ENCODE results near the gene RASL11A. TPM values are rescaled to one million over a fixed set of nuclear protein-coding genes. Genes with fewer than 3 reads are reported as not detected.

RASL11A gene
- polyA plus RNA-seq, 1 of the 3 experiments (the other 2 are of a cell fraction), result 2.7 TPM

DNA sequence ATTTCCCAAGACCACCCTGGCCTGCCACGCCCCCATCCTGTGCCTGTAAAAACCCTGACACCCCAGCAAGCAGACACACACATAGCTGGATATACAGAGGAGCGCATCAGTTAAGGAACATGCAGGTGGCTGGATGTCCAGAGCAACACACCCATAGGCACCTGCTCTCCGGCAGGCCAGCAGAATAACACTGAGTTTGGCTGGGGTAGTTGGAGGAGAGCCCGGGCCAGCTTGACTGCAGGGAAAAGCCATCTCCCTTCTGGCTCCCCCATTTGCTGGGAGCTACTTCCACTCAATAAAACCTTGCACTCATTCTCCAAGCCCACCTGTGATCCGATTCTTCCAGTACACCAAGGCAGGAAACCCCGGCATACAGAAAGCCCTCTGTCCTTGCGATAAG, 8.9 kb downstream of the RASL11A start (continued):
- TF ChIP-seq, protein P1, sequence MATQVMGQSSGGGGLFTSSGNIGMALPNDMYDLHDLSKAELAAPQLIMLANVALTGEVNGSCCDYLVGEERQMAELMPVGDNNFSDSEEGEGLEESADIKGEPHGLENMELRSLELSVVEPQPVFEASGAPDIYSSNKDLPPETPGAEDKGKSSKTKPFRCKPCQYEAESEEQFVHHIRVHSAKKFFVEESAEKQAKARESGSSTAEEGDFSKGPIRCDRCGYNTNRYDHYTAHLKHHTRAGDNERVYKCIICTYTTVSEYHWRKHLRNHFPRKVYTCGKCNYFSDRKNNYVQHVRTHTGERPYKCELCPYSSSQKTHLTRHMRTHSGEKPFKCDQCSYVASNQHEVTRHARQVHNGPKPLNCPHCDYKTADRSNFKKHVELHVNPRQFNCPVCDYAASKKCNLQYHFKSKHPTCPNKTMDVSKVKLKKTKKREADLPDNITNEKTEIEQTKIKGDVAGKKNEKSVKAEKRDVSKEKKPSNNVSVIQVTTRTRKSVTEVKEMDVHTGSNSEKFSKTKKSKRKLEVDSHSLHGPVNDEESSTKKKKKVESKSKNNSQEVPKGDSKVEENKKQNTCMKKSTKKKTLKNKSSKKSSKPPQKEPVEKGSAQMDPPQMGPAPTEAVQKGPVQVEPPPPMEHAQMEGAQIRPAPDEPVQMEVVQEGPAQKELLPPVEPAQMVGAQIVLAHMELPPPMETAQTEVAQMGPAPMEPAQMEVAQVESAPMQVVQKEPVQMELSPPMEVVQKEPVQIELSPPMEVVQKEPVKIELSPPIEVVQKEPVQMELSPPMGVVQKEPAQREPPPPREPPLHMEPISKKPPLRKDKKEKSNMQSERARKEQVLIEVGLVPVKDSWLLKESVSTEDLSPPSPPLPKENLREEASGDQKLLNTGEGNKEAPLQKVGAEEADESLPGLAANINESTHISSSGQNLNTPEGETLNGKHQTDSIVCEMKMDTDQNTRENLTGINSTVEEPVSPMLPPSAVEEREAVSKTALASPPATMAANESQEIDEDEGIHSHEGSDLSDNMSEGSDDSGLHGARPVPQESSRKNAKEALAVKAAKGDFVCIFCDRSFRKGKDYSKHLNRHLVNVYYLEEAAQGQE (IDR thresholded peaks at IDR 0.05; ENCODE audit: low read depth, low read length), result no peak
- no peak for TF ChIP-seq RAD21 (IDR thresholded peaks at IDR 0.05; ENCODE audit: low read length)
- TF ChIP-seq, protein P2, sequence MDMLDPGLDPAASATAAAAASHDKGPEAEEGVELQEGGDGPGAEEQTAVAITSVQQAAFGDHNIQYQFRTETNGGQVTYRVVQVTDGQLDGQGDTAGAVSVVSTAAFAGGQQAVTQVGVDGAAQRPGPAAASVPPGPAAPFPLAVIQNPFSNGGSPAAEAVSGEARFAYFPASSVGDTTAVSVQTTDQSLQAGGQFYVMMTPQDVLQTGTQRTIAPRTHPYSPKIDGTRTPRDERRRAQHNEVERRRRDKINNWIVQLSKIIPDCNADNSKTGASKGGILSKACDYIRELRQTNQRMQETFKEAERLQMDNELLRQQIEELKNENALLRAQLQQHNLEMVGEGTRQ (IDR thresholded peaks at IDR 0.05; ENCODE audit: borderline replicate concordance, low read depth, low read length), result no peak
- no peak for TF ChIP-seq ELF1 (IDR thresholded peaks at IDR 0.05)

DNA sequence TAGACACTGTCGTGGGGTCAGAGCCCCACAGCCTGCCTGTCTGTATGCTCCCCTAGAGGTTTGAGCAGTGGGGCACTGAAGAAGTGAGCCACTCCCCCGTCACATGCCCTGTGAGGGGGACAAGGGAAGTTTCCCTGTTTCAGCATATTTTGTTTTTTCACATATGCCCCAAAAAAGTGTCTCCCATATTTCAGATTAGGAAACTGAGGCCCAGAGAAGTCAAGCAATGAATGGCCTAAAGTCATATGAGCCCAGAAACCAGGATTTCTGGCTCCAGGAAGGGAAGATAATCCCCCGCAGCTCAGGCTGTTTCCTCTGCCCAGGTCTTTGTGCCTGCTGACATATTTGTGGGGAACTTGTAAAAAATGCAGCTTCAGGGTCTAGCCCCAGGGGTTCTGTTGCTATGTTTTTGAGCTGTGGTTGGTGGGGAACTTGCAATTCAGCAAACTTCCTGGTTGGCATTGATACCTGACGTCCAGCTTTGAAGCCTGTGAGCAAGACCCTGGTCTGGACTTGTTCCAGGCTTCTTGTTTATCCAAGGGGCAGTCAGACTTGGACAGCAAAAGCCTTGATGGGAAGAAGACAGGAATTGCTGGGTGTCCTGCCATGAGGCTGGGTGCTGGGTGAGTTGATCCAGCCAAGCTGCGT, 9.5 kb downstream of the RASL11A start:
- Histone ChIP-seq H3F3A (replicated peaks; ENCODE audit: insufficient read depth) (no peaks in the 10 kb centered on the region), H3K36me3 (replicated peaks in 1 of 2; ENCODE audit: control insufficient read depth in 1 of 2, insufficient read depth in 2 of 2, low read length in 1 of 2) (no peaks in the 10 kb centered on the region), H3K4me3 (ENCODE audit: low read depth in 2 of 2, low read length in 1 of 2) (no peak overlapping the region), H3K27ac (ENCODE audit: low read depth in 2 of 2, low read length in 1 of 2) (no peak overlapping the region), H3K4me2 (no peak overlapping the region), H2AFZ (ENCODE audit: low read depth) (no peak overlapping the region), H3K9me3 (no peaks in the 10 kb centered on the region), H3K9me2 (no peaks in the 10 kb centered on the region), H3K79me2 (ENCODE audit: insufficient read depth) (no peaks in the 10 kb centered on the region), H3K27me3 (ENCODE audit: insufficient read depth) (no peaks in the 10 kb centered on the region; the same call in 1 of the 2 replicates), H3K9ac (no peak overlapping the region), H3K4me1 (ENCODE audit: control insufficient read depth in 1 of 2, insufficient read depth in 2 of 2, low read depth in 1 of 2, low read length in 1 of 2) (peaks cover 0 to 12% of the 10 kb centered on the region in 2 experiments; a peak in 2 of 4 replicates), H4K20me1 (ENCODE audit: insufficient read depth) (no peaks in the 10 kb centered on the region)
- WGBS (ENCODE audit: low lambda C conversion rate), result 63% methylated on average over 5 of the region's 5 CpGs
- ChIA-PET POLR2A (interaction anchor here (0.6 kb wide), 1 partner anchor 12 kb away, joined by 3 read pairs; no protein-coding TSS in a partner anchor), CTCF (interaction anchor here (0.8 to 3.5 kb wide), 4 partner anchors 9 to 333 kb away, joined by 3 to 20 read pairs (median 4); partner anchors contain the start of gene RASL11A)
- no peak for DNase-seq
- TF ChIP-seq, protein P2 (IDR thresholded peaks at IDR 0.05; ENCODE audit: borderline replicate concordance, low read depth, low read length), result no peak
- TF ChIP-seq, protein P3, sequence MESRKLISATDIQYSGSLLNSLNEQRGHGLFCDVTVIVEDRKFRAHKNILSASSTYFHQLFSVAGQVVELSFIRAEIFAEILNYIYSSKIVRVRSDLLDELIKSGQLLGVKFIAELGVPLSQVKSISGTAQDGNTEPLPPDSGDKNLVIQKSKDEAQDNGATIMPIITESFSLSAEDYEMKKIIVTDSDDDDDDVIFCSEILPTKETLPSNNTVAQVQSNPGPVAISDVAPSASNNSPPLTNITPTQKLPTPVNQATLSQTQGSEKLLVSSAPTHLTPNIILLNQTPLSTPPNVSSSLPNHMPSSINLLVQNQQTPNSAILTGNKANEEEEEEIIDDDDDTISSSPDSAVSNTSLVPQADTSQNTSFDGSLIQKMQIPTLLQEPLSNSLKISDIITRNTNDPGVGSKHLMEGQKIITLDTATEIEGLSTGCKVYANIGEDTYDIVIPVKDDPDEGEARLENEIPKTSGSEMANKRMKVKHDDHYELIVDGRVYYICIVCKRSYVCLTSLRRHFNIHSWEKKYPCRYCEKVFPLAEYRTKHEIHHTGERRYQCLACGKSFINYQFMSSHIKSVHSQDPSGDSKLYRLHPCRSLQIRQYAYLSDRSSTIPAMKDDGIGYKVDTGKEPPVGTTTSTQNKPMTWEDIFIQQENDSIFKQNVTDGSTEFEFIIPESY (IDR thresholded peaks at IDR 0.05; ENCODE audit: borderline replicate concordance, low read depth), result no peak
- TF ChIP-seq, protein P1 (IDR thresholded peaks at IDR 0.05; ENCODE audit: low read depth, low read length), result no peak
- TF ChIP-seq CHD2 (IDR thresholded peaks at IDR 0.05; ENCODE audit: low read length, partially characterized antibody), result no peak
- no peak for TF ChIP-seq FOSL2 (IDR thresholded peaks at IDR 0.05; ENCODE audit: borderline replicate concordance, low read depth)
- no peak for TF ChIP-seq RAD21 (IDR thresholded peaks at IDR 0.05; ENCODE audit: low read length)
- TF ChIP-seq ELF1 (IDR thresholded peaks at IDR 0.05), result no peak
- TF ChIP-seq, protein P4, sequence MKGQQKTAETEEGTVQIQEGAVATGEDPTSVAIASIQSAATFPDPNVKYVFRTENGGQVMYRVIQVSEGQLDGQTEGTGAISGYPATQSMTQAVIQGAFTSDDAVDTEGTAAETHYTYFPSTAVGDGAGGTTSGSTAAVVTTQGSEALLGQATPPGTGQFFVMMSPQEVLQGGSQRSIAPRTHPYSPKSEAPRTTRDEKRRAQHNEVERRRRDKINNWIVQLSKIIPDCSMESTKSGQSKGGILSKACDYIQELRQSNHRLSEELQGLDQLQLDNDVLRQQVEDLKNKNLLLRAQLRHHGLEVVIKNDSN (IDR thresholded peaks at IDR 0.05; ENCODE audit: borderline replicate concordance, low read depth), result no peak
- TF ChIP-seq MEF2A (IDR thresholded peaks at IDR 0.05; ENCODE audit: borderline replicate concordance, low read depth), result no peak
- no peak for TF ChIP-seq SMC3 (IDR thresholded peaks at IDR 0.05; ENCODE audit: low read depth, low read length)
- no peak for TF ChIP-seq FOXJ3 (CRISPR knock-in tag; IDR thresholded peaks at IDR 0.05)
- no peak for TF ChIP-seq NFIC (IDR thresholded peaks at IDR 0.05; ENCODE audit: borderline replicate concordance)
- no peak for TF ChIP-seq FOXM1 (IDR thresholded peaks at IDR 0.05; ENCODE audit: low read depth)
- TF ChIP-seq, protein P5, sequence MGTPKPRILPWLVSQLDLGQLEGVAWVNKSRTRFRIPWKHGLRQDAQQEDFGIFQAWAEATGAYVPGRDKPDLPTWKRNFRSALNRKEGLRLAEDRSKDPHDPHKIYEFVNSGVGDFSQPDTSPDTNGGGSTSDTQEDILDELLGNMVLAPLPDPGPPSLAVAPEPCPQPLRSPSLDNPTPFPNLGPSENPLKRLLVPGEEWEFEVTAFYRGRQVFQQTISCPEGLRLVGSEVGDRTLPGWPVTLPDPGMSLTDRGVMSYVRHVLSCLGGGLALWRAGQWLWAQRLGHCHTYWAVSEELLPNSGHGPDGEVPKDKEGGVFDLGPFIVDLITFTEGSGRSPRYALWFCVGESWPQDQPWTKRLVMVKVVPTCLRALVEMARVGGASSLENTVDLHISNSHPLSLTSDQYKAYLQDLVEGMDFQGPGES (IDR thresholded peaks at IDR 0.05; ENCODE audit: low read depth, low read length), result no peak
